PC-9 (cell line): ENCODE measurements around the gene SCEL.
"Not testable (repeated sequence)": the region's sequence is repeated elsewhere in the genome, so short reads cannot be mapped to it uniquely, and the experiment has no call there.

Experiments used
- EZH2 ChIP-seq: fragments of 200-600 bp; sonication (generic); IDR thresholded peaks from 2 replicates; pipeline ENCODE4 v1.8.0; 2017; ENCODE audit warnings: antibody characterized with exemption, low read depth
- TF ChIP-seq, protein P1 (sequence below): fragments of 200-600 bp; sonication (generic); conservative IDR thresholded peaks from 2 replicates; pipeline ENCODE4 v1.6.1; 2017; ENCODE audit warnings: mixed run types, antibody characterized with exemption, mild to moderate bottlenecking, moderate library complexity

DNA sequence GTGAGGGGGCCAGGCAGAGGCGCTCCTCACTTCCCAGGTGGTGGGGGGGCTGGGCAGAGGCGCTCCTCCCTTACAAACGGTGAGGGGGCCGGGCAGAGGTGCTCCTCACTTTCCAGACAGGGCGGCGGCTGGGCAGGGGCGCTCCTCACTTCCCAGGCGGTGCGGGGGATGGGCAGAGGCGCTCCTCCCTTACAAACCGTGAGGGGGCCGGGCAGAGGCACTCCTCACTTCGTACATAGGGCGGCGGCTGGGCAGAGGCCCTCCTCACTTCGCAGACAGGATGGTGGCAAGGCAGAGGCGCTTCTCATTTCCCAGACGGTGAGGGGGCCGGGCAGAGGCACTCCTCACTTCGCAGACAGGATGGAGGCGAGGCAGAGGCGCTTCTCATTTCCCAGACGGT is 124.5 kb downstream of the SCEL start:
- TF ChIP-seq, protein P1, sequence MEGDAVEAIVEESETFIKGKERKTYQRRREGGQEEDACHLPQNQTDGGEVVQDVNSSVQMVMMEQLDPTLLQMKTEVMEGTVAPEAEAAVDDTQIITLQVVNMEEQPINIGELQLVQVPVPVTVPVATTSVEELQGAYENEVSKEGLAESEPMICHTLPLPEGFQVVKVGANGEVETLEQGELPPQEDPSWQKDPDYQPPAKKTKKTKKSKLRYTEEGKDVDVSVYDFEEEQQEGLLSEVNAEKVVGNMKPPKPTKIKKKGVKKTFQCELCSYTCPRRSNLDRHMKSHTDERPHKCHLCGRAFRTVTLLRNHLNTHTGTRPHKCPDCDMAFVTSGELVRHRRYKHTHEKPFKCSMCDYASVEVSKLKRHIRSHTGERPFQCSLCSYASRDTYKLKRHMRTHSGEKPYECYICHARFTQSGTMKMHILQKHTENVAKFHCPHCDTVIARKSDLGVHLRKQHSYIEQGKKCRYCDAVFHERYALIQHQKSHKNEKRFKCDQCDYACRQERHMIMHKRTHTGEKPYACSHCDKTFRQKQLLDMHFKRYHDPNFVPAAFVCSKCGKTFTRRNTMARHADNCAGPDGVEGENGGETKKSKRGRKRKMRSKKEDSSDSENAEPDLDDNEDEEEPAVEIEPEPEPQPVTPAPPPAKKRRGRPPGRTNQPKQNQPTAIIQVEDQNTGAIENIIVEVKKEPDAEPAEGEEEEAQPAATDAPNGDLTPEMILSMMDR = not testable (repeated sequence)
- TF ChIP-seq EZH2 = not testable (repeated sequence)
